SU-DHL-6 (cell line): Measurements from ENCODE around the gene MAL.

Source experiments
- EZH2phosphoT487 ChIP-seq: fragments of 200-600 bp; sonication (generic), shearing (Covaris generic); conservative IDR thresholded peaks from 2 replicates; pipeline ENCODE4 v1.6.1; 2018; ENCODE audit warnings: mild to moderate bottlenecking, antibody characterized with exemption, low read length, moderate library complexity, mixed read lengths
- TF ChIP-seq, protein P1 (sequence below): fragments of 200-600 bp; sonication (generic); IDR thresholded peaks from one replicate; pipeline ENCODE4 v1.5.1; 2017; ENCODE audit warnings: antibody characterized with exemption, mild to moderate bottlenecking, low read length, moderate library complexity; ENCODE audit not compliant: insufficient read depth, poor library complexity, severe bottlenecking

DNA sequence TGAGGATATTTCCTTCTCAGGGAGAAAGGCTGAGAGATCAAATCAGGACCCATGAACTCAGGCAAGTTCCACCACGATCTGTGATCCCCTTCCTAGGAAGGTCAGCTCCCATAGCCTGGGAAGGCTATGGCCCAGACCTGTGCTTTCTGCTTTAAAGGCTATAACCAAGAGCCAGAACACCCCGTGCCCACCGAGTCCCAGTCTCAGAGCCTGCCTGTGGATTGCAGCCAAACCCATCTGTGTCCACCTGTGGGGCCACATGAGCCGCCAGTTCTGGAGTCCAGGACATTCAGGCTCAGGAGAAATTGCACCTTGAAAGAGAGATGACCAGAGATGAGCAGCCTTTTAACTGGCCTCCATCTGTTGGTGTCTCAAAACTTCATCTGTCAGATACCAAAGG lies 46.9 kb downstream of the MAL start:
- TF ChIP-seq, protein P1, sequence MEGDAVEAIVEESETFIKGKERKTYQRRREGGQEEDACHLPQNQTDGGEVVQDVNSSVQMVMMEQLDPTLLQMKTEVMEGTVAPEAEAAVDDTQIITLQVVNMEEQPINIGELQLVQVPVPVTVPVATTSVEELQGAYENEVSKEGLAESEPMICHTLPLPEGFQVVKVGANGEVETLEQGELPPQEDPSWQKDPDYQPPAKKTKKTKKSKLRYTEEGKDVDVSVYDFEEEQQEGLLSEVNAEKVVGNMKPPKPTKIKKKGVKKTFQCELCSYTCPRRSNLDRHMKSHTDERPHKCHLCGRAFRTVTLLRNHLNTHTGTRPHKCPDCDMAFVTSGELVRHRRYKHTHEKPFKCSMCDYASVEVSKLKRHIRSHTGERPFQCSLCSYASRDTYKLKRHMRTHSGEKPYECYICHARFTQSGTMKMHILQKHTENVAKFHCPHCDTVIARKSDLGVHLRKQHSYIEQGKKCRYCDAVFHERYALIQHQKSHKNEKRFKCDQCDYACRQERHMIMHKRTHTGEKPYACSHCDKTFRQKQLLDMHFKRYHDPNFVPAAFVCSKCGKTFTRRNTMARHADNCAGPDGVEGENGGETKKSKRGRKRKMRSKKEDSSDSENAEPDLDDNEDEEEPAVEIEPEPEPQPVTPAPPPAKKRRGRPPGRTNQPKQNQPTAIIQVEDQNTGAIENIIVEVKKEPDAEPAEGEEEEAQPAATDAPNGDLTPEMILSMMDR, result no peak
- TF ChIP-seq EZH2phosphoT487, result no peak
